HEK293 (cell line): ENCODE results near the gene SCAF1.
A peak's percentile ranks its signal among the peaks of the same experiment; 100 is the strongest.

Source experiments
- CTCF ChIA-PET: fragments of 350-600 bp; formaldehyde crosslinking; extraction: SDS; loops from one replicate; lab custom pipeline; 2021; ENCODE audit warnings: antibody characterized with exemption; lab: Yijun Ruan, JAX
- POLR2A ChIA-PET: fragments of 300-600 bp; formaldehyde crosslinking; extraction: SDS; loops from one replicate; lab custom pipeline; 2020; ENCODE audit warnings: antibody characterized with exemption, inconsistent platforms; lab: Yijun Ruan, JAX
- H3K27ac ChIP-seq: fragments of 200-500 bp; sonication (Bioruptor generic); 2 replicates; pipeline ENCODE4 v1.5.1; 2014; ENCODE audit warnings: low read depth, low read length, control low read depth, inconsistent platforms; ENCODE audit errors: extremely low read depth
- H3K36me3 ChIP-seq, 2 experiments: fragments of 200-500 bp in 1 of 2; sonication (Bioruptor generic) in 1 of 2; 1 replicate in 1 of 2; 2 replicates in 1 of 2; pipeline ENCODE4 v1.5.1; 2014 to 2017; ENCODE audit warnings: inconsistent platforms in 2 of 2, low read length in 2 of 2; ENCODE audit not compliant: control insufficient read depth in 2 of 2, insufficient read depth in 1 of 2
- H3K4me1 ChIP-seq: fragments of 200-500 bp; sonication (Bioruptor generic); 2 replicates; pipeline ENCODE4 v1.5.1; 2014; ENCODE audit warnings: mild to moderate bottlenecking, low read length, inconsistent platforms; ENCODE audit not compliant: control insufficient read depth, insufficient read depth
- H3K4me3 ChIP-seq: 2 replicates; pipeline ENCODE4 v1.5.1; 2011; ENCODE audit warnings: low read depth, mild to moderate bottlenecking, control low read depth, low read length, moderate library complexity
- H3K9me3 ChIP-seq: fragments of 200-500 bp; sonication (Bioruptor generic); 2 replicates; pipeline ENCODE4 v1.5.1; 2014; ENCODE audit warnings: low read depth, low read length, inconsistent platforms; ENCODE audit not compliant: control insufficient read depth, insufficient read depth
- BCL11A ChIP-seq: fragments of 450-650 bp; formaldehyde crosslinking; IDR thresholded peaks from 2 replicates; pipeline ENCODE4 v1.5.1; 2016; ENCODE audit warnings: low read depth, missing biosample characterization, missing genetic modification characterization
- BCL11B ChIP-seq: fragments of 450-650 bp; formaldehyde crosslinking; IDR thresholded peaks from 2 replicates; pipeline ENCODE4 v1.5.1; 2016; ENCODE audit warnings: low read depth, missing biosample characterization, missing genetic modification characterization
- EGR2 ChIP-seq: fragments of 450-650 bp; formaldehyde crosslinking; IDR thresholded peaks from 2 replicates; pipeline ENCODE4 v1.5.1; 2016; ENCODE audit warnings: low read depth, missing biosample characterization, missing genetic modification characterization
- MZF1 ChIP-seq: fragments of 450-650 bp; formaldehyde crosslinking; IDR thresholded peaks from 2 replicates; pipeline ENCODE4 v1.5.1; 2017; ENCODE audit warnings: missing biosample characterization, missing genetic modification characterization, borderline replicate concordance
- OSR2 ChIP-seq: fragments of 450-650 bp; formaldehyde crosslinking; IDR thresholded peaks from 2 replicates; pipeline ENCODE4 v1.5.1; 2016; ENCODE audit warnings: missing biosample characterization, missing genetic modification characterization
- SCRT1 ChIP-seq: fragments of 450-650 bp; formaldehyde crosslinking; IDR thresholded peaks from 2 replicates; pipeline ENCODE4 v1.5.1; 2016; ENCODE audit warnings: missing biosample characterization, missing genetic modification characterization, borderline replicate concordance
- SETDB1 ChIP-seq: IDR thresholded peaks from one replicate; pipeline ENCODE4 v1.6.1; 2017; ENCODE audit warnings: mild to moderate bottlenecking, low read length, moderate library complexity, mixed read lengths; ENCODE audit not compliant: insufficient read length
- SP3 ChIP-seq: fragments of 450-650 bp; formaldehyde crosslinking; IDR thresholded peaks from 2 replicates; pipeline ENCODE4 v1.5.1; 2016; ENCODE audit warnings: missing biosample characterization, missing genetic modification characterization
- ZEB2 ChIP-seq: fragments of 450-650 bp; formaldehyde crosslinking; IDR thresholded peaks from 2 replicates; pipeline ENCODE4 v1.5.1; 2016; ENCODE audit warnings: missing biosample characterization, missing genetic modification characterization
- ZFHX2 ChIP-seq: fragments of 450-650 bp; formaldehyde crosslinking; conservative IDR thresholded peaks from 2 replicates; pipeline ENCODE4 v1.5.1; 2016; ENCODE audit warnings: missing biosample characterization, missing genetic modification characterization
- ZIC2 ChIP-seq: fragments of 450-650 bp; formaldehyde crosslinking; IDR thresholded peaks from 2 replicates; pipeline ENCODE4 v1.5.1; 2016; ENCODE audit warnings: missing biosample characterization, missing genetic modification characterization
- ZNF16 ChIP-seq: fragments of 450-650 bp; formaldehyde crosslinking; IDR thresholded peaks from 2 replicates; pipeline ENCODE4 v1.5.1; 2016; ENCODE audit warnings: low read depth, missing biosample characterization, missing genetic modification characterization
- ZNF280D ChIP-seq: fragments of 450-650 bp; formaldehyde crosslinking; IDR thresholded peaks from 2 replicates; pipeline ENCODE4 v1.5.1; 2016; ENCODE audit warnings: missing biosample characterization, missing genetic modification characterization
- ZNF335 ChIP-seq: fragments of 450-650 bp; formaldehyde crosslinking; conservative IDR thresholded peaks from 2 replicates; pipeline ENCODE4 v1.5.1; 2016; ENCODE audit warnings: missing biosample characterization, missing genetic modification characterization
- ZNF398 ChIP-seq: fragments of 450-650 bp; formaldehyde crosslinking; IDR thresholded peaks from 2 replicates; pipeline ENCODE4 v1.5.1; 2017; ENCODE audit warnings: missing biosample characterization, missing genetic modification characterization
- ZNF501 ChIP-seq: fragments of 450-650 bp; formaldehyde crosslinking; IDR thresholded peaks from 2 replicates; pipeline ENCODE4 v1.5.1; 2016; ENCODE audit warnings: missing biosample characterization, missing genetic modification characterization
- ZNF596 ChIP-seq: fragments of 450-650 bp; IDR thresholded peaks from 2 replicates; pipeline ENCODE4 v1.5.0; 2018; ENCODE audit warnings: missing biosample characterization, mild to moderate bottlenecking, missing genetic modification characterization, moderate library complexity
- ZNF629 ChIP-seq: fragments of 450-650 bp; formaldehyde crosslinking; IDR thresholded peaks from 2 replicates; pipeline ENCODE4 v1.5.1; 2017; ENCODE audit warnings: missing biosample characterization, missing genetic modification characterization
- ZNF654 ChIP-seq: fragments of 450-650 bp; formaldehyde crosslinking; IDR thresholded peaks from 2 replicates; pipeline ENCODE4 v1.5.1; 2016; ENCODE audit warnings: low read depth, missing biosample characterization, missing genetic modification characterization
- ZNF660 ChIP-seq: fragments of 450-650 bp; IDR thresholded peaks from 2 replicates; pipeline ENCODE4 v1.5.1; 2018; ENCODE audit warnings: missing biosample characterization, mild to moderate bottlenecking, missing genetic modification characterization
- ZNF677 ChIP-seq: fragments of 450-650 bp; IDR thresholded peaks from 2 replicates; pipeline ENCODE4 v1.5.0; 2018; ENCODE audit warnings: missing biosample characterization, mild to moderate bottlenecking, missing genetic modification characterization, moderate library complexity
- ZNF791 ChIP-seq: fragments of 450-650 bp; formaldehyde crosslinking; IDR thresholded peaks from 2 replicates; pipeline ENCODE4 v1.5.1; 2016; ENCODE audit warnings: missing biosample characterization, missing genetic modification characterization
- TF ChIP-seq, protein P1 (sequence below): fragments of 450-650 bp; formaldehyde crosslinking; IDR thresholded peaks from 2 replicates; pipeline ENCODE4 v1.5.1; 2016; ENCODE audit warnings: missing biosample characterization, missing genetic modification characterization
- TF ChIP-seq, protein P2 (sequence below): fragments of 450-650 bp; formaldehyde crosslinking; IDR thresholded peaks from 2 replicates; pipeline ENCODE4 v1.5.1; 2016; ENCODE audit warnings: missing biosample characterization, missing genetic modification characterization

Gene SCAF1

GRCh38 chr19:49669516-49669915 is 27.5 kb downstream of the SCAF1 start:
- ChIA-PET CTCF (interaction anchor here (1.1 to 1.5 kb wide), 3 partner anchors 10 to 123 kb away, joined by 3 to 6 read pairs (median 4); no protein-coding TSS in a partner anchor), POLR2A (interaction anchor here (0.7 kb wide), 1 partner anchor 207 kb away, joined by 6 read pairs; no protein-coding TSS in a partner anchor)

GRCh38 chr19:49672131-49672919 is 30.3 kb downstream of the SCAF1 start:
- H3K27ac ChIP-seq: peak overlapping the region; percentile 11
- peaks cover 6% of the 10 kb centered on the region for H3K4me1 ChIP-seq
- no peaks in the 10 kb centered on the region for H3K9me3 ChIP-seq
- CTCF ChIA-PET: interaction anchor here (0.5 to 4.7 kb wide), 53 partner anchors 8 to 528 kb away, joined by 3 to 59 read pairs (median 4); partner anchors contain the start of genes FUZ, RRAS and SCAF1
- H3K4me3 ChIP-seq: peak overlapping the region; percentile 18
- peaks cover 22 to 38% of the 10 kb centered on the region in 2 experiments for H3K36me3 ChIP-seq
- POLR2A ChIA-PET: interaction anchor here (0.6 to 1.6 kb wide), 4 partner anchors 29 to 126 kb away, joined by 3 to 8 read pairs (median 4); partner anchors contain the start of gene NOSIP
- TF ChIP-seq ZFHX2: peak; percentile 78
- peak; percentile 23; the same call in 1 of the 2 replicates for TF ChIP-seq ZNF654
- 0 out of 2 replicates have a peak, but pooled peaks have one; percentile 24 for TF ChIP-seq SCRT1 (tag by site-specific recombination)
- TF ChIP-seq ZNF677: no peak
- no peak for TF ChIP-seq ZNF16 (tag by site-specific recombination)
- TF ChIP-seq BCL11B (tag by site-specific recombination): 0 out of 2 replicates have a peak, but pooled peaks have one; percentile 17
- peak; percentile 80; the same call in 1 of the 2 replicates for TF ChIP-seq BCL11A
- no peak for TF ChIP-seq ZIC2
- TF ChIP-seq ZNF335 (tag by site-specific recombination): peak; percentile 60
- peak; percentile 63 for TF ChIP-seq EGR2 (tag by site-specific recombination)
- peak; percentile 54 for TF ChIP-seq ZEB2 (tag by site-specific recombination)
- TF ChIP-seq, protein P1, sequence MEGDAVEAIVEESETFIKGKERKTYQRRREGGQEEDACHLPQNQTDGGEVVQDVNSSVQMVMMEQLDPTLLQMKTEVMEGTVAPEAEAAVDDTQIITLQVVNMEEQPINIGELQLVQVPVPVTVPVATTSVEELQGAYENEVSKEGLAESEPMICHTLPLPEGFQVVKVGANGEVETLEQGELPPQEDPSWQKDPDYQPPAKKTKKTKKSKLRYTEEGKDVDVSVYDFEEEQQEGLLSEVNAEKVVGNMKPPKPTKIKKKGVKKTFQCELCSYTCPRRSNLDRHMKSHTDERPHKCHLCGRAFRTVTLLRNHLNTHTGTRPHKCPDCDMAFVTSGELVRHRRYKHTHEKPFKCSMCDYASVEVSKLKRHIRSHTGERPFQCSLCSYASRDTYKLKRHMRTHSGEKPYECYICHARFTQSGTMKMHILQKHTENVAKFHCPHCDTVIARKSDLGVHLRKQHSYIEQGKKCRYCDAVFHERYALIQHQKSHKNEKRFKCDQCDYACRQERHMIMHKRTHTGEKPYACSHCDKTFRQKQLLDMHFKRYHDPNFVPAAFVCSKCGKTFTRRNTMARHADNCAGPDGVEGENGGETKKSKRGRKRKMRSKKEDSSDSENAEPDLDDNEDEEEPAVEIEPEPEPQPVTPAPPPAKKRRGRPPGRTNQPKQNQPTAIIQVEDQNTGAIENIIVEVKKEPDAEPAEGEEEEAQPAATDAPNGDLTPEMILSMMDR (tag by site-specific recombination): peak; percentile 98
- TF ChIP-seq, protein P2, sequence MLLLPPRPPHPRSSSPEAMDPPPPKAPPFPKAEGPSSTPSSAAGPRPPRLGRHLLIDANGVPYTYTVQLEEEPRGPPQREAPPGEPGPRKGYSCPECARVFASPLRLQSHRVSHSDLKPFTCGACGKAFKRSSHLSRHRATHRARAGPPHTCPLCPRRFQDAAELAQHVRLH: peak; percentile 89
- no peak for TF ChIP-seq ZNF596
- TF ChIP-seq ZNF660: 0 out of 2 replicates have a peak, but pooled peaks have one; percentile 52
- TF ChIP-seq ZNF791 (tag by site-specific recombination): no peak

More at GRCh38 chr19:49669516-49669915, 27.5 kb downstream of the SCAF1 start:
- TF ChIP-seq SP3 (tag by site-specific recombination): no peak
- TF ChIP-seq ZNF280D: no peak
- no peak for TF ChIP-seq SETDB1
- no peak for TF ChIP-seq MZF1 (tag by site-specific recombination)
- no peak for TF ChIP-seq ZNF398 (tag by site-specific recombination)
- TF ChIP-seq ZNF629 (tag by site-specific recombination): no peak
- peak; percentile 13; the same call in 1 of the 2 replicates for TF ChIP-seq EGR2 (tag by site-specific recombination)
- TF ChIP-seq OSR2 (tag by site-specific recombination): no peak
- peak; percentile 22 for TF ChIP-seq ZFHX2
- TF ChIP-seq ZNF501: no peak
- H3K27ac ChIP-seq: 0 out of 2 replicates have a peak overlapping the region, but pooled peaks have one; percentile 7
- peaks cover 10% of the 10 kb centered on the region for H3K4me1 ChIP-seq
- H3K9me3 ChIP-seq: no peaks in the 10 kb centered on the region
- H3K36me3 ChIP-seq: peaks cover 22 to 40% of the 10 kb centered on the region in 2 experiments
- no peak overlapping the region for H3K4me3 ChIP-seq
